Omental fat pad (tissue), 4 donors: ENCODE results near the gene TMEM123. TPM values are rescaled to one million over a fixed set of nuclear protein-coding genes. Genes with fewer than 3 reads are reported as not detected.
"Not testable (repeated sequence)": the region's sequence is repeated elsewhere in the genome, so short reads cannot be mapped to it uniquely, and the experiment has no call there.

Source experiments
- ATAC-seq: fragments of 150-250 bp; one replicate; pipeline ENCODE4 v1.9.1; 2016; ENCODE audit warnings: mild to moderate bottlenecking, moderate library complexity; ENCODE audit not compliant: low FRiP score
- DNase-seq: peaks from one replicate; pipeline ENCODE4 v3.0.0-alpha.2; 2019; ENCODE audit warnings: low spot score
- total RNA-seq, 4 donors: library from RNA; depleted of rRNA; stranded (reverse); fragments of >200 nt; gene quantifications; one replicate each; pipeline ENCODE4 v1.1.0, GENCODE V29; 2016
- TF ChIP-seq, protein P1 (sequence below), 3 donors: fragments of 450-650 bp; IDR thresholded peaks; one replicate each; pipeline ENCODE4 v1.5.1; 2016 to 2017; ENCODE audit warnings: antibody characterized with exemption in 3 of 3, mild to moderate bottlenecking in 3 of 3, moderate library complexity in 2 of 3

Gene TMEM123
- total RNA-seq, 4 donors from 2014 or later = 81.8 to 109 (median 98.8) TPM

- TF ChIP-seq, protein P1, sequence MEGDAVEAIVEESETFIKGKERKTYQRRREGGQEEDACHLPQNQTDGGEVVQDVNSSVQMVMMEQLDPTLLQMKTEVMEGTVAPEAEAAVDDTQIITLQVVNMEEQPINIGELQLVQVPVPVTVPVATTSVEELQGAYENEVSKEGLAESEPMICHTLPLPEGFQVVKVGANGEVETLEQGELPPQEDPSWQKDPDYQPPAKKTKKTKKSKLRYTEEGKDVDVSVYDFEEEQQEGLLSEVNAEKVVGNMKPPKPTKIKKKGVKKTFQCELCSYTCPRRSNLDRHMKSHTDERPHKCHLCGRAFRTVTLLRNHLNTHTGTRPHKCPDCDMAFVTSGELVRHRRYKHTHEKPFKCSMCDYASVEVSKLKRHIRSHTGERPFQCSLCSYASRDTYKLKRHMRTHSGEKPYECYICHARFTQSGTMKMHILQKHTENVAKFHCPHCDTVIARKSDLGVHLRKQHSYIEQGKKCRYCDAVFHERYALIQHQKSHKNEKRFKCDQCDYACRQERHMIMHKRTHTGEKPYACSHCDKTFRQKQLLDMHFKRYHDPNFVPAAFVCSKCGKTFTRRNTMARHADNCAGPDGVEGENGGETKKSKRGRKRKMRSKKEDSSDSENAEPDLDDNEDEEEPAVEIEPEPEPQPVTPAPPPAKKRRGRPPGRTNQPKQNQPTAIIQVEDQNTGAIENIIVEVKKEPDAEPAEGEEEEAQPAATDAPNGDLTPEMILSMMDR (IDR thresholded peaks at IDR 0.05) = no peak
- ATAC-seq = no peak
- no peak for DNase-seq
Observed at GRCh38 chr11:102438311-102439062, 14.1 kb downstream of the TMEM123 start.

DNA sequence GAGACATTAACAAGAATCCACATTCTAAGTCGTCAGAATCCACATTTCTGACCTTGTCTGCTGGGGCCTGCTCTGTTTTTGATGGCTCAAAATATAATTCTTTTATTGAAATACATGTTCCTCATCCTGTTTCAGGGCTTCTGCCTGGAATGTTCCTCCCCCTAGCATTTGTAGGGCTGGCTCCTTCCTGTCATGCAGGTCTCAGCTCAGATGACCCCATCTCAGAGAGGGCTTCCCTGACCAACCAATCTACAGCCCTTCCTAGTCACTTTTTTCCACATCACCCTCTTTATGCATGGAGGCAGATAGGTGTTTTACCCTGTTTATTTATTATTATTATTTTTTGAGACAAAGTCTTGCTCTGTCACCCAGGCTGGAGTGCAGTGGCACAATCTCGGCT lies 14.8 kb downstream of the TMEM123 start:
- DNase-seq (no peak), ATAC-seq (no peak)
- TF ChIP-seq, protein P1 (IDR thresholded peaks at IDR 0.05) = no peak

- TF ChIP-seq, protein P1 (IDR thresholded peaks at IDR 0.05) = no peak
- no peak for DNase-seq
- no peak for ATAC-seq
Observed at GRCh38 chr11:102436976-102437375, 15.6 kb downstream of the TMEM123 start.

GRCh38 chr11:102436561-102436960 lies 16.0 kb downstream of the TMEM123 start:
- TF ChIP-seq, protein P1 (IDR thresholded peaks at IDR 0.05) = no peak
- no peak for ATAC-seq
- no peak for DNase-seq

- DNase-seq (no peak), ATAC-seq (no peak)
- TF ChIP-seq, protein P1 (IDR thresholded peaks at IDR 0.05) = no peak
Observed at GRCh38 chr11:102435688-102436087, 16.9 kb downstream of the TMEM123 start.

- ATAC-seq, DNase-seq: not testable (repeated sequence)
Observed at GRCh38 chr11:102433571-102433970, 19.0 kb downstream of the TMEM123 start.

GRCh38 chr11:102432560-102432959 lies 20.0 kb downstream of the TMEM123 start:
- not testable (repeated sequence) for ATAC-seq, DNase-seq

DNA sequence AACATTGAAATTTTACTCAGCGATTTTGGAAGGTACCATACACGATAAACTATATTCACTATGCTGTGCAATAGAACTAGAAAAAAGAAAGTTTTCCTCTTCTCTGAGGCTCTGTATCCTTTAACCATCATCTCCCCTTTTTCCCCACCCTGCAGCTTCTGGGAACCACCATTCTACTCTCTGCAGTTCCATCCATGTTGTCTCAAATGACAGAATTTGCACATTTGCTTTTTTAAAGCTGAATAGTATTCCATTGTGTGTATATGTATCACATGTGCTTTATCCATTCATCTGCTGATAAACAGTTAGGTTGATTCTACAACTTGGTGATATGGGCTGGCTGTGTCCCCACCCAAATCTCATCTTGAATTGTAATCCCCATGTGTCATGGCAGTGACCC lies 21.2 kb downstream of the TMEM123 start:
- ATAC-seq (no peak), DNase-seq (no peak)
- TF ChIP-seq, protein P1 (IDR thresholded peaks at IDR 0.05) = no peak
